HepG2 (cell line): ENCODE data around the gene CFAP100. TPM values are rescaled to one million over a fixed set of nuclear protein-coding genes. Genes with fewer than 3 reads are reported as not detected.

ENCODE experiments used
- ATAC-seq: fragments of 200-7000 bp; cut with Tn5 transposase; 3 replicates; pipeline ENCODE4 v1.9.1; 2020; ENCODE audit warnings: mild to moderate bottlenecking, moderate library complexity
- BruUV-seq: library from RNA; stranded (reverse); fragments of 400-500 nt; replicated peaks from 2 replicates; lab custom pipeline; 2021; lab: Mats Ljungman, UMichigan
- CTCF ChIA-PET: fragments of 300-600 bp; formaldehyde crosslinking; extraction: SDS; loops from one replicate; lab custom pipeline; 2021; ENCODE audit warnings: low total read pairs, inconsistent platforms, low intra/inter-chr PET ratio; lab: Yijun Ruan, JAX
- POLR2A ChIA-PET: fragments of 350-600 bp; sonication (Branson Sonifier 250); formaldehyde crosslinking; loops from one replicate; lab custom pipeline; 2020; ENCODE audit warnings: antibody characterized with exemption, inconsistent platforms; lab: Yijun Ruan, JAX
- DNase-seq: peaks from one replicate; pipeline ENCODE4 v3.0.0-alpha.2; 2015; ENCODE audit warnings: low spot score
- FAIRE-seq: peaks from 3 replicates; lab custom pipeline; 2011; peaks lifted over from hg19 to GRCh38; lab: Jason Lieb, UNC
- H2AFZ ChIP-seq: one replicate; pipeline ENCODE4 v1.6.1; 2011; ENCODE audit warnings: low read length, inconsistent platforms
- H3K27ac ChIP-seq: fragments of 300-600 bp; 3 replicates; pipeline ENCODE4 v1.8.0; 2011; ENCODE audit warnings: mixed run types, mild to moderate bottlenecking, mixed read lengths, low read length, inconsistent platforms; ENCODE audit not compliant: insufficient read depth; ENCODE audit errors: extremely low read length
- H3K27me3 ChIP-seq, 2 experiments: fragments of 200-600 bp in 1 of 2; 2 replicates in 1 of 2; 3 replicates in 1 of 2; pipeline versions ENCODE4 v1.6.0 to v1.8.0; 2011; ENCODE audit warnings: low read length in 2 of 2, mild to moderate bottlenecking in 2 of 2, moderate library complexity in 2 of 2, inconsistent platforms in 1 of 2; ENCODE audit not compliant: insufficient read depth in 2 of 2, control insufficient read depth in 1 of 2
- H3K36me3 ChIP-seq, 2 experiments: fragments of 200-600 bp in 1 of 2; replicated peaks in 1 of 2; 2 replicates in 1 of 2; 3 replicates in 1 of 2; pipeline versions ENCODE4 v1.5.1 to v1.8.0; 2011; ENCODE audit warnings: low read length in 2 of 2, inconsistent platforms in 1 of 2; ENCODE audit not compliant: insufficient read depth in 2 of 2, control insufficient read depth in 1 of 2
- H3K4me1 ChIP-seq: 2 replicates; pipeline ENCODE4 v1.5.1; 2012; ENCODE audit warnings: low read length, inconsistent platforms; ENCODE audit not compliant: insufficient read depth
- H3K4me2 ChIP-seq: 2 replicates; pipeline ENCODE4 v1.6.0; 2011; ENCODE audit warnings: low read depth, low read length, inconsistent platforms
- H3K4me3 ChIP-seq, 3 experiments: fragments of 200-600 bp in 1 of 3; sonication (generic), shearing (Covaris generic) in 1 of 3; replicated peaks in 1 of 3; 2 replicates each; pipeline ENCODE4 v1.5.1; 2011 to 2016; ENCODE audit warnings: low read length in 3 of 3, inconsistent platforms in 2 of 3, low read depth in 2 of 3, mild to moderate bottlenecking in 2 of 3, control low read depth in 1 of 3, mixed read lengths in 1 of 3; ENCODE audit not compliant: insufficient read depth in 1 of 3
- H3K79me2 ChIP-seq: one replicate; pipeline ENCODE4 v1.6.1; 2011; ENCODE audit warnings: low read length, inconsistent platforms; ENCODE audit not compliant: insufficient read depth
- H3K9ac ChIP-seq: 2 replicates; pipeline ENCODE4 v1.6.0; 2011; ENCODE audit warnings: mild to moderate bottlenecking, low read depth, low read length, inconsistent platforms; ENCODE audit not compliant: insufficient read depth
- H3K9me3 ChIP-seq: 2 replicates; pipeline ENCODE4 v1.5.1; 2012; ENCODE audit warnings: mild to moderate bottlenecking, low read length
- H4K20me1 ChIP-seq: 2 replicates; pipeline ENCODE4 v1.6.0; 2011; ENCODE audit warnings: inconsistent platforms, mild to moderate bottlenecking, low read length, moderate library complexity; ENCODE audit not compliant: insufficient read depth
- CEBPB ChIP-seq: IDR thresholded peaks from 2 replicates; pipeline ENCODE4 v1.6.1; 2011; ENCODE audit warnings: low read depth, low read length, improper control_type of control experiment, borderline replicate concordance
- MYNN ChIP-seq: sonication (generic); formaldehyde crosslinking; IDR thresholded peaks from 2 replicates; pipeline ENCODE4 v1.4.0; 2020; ENCODE audit warnings: mild to moderate bottlenecking, low read depth, missing genetic modification reagents
- NFE2L2 ChIP-seq: fragments of 150-350 bp; IDR thresholded peaks from 2 replicates; pipeline ENCODE4 v1.6.1; 2014; ENCODE audit warnings: low read length
- RBM22 ChIP-seq: fragments of 200-400 bp; formaldehyde crosslinking; optimal IDR thresholded peaks from 2 replicates; pipeline ENCODE3; 2017; ENCODE audit warnings: mild to moderate bottlenecking, low read length, moderate library complexity
- SPEN ChIP-seq: sonication (generic); formaldehyde crosslinking; IDR thresholded peaks from 2 replicates; pipeline ENCODE4 v1.5.1; 2020; ENCODE audit warnings: low read depth, mild to moderate bottlenecking, missing genetic modification reagents
- TMF1 ChIP-seq: sonication (generic); formaldehyde crosslinking; IDR thresholded peaks from 2 replicates; pipeline ENCODE4 v1.8.1; 2022; ENCODE audit warnings: low read depth, missing genetic modification reagents
- ZNF552 ChIP-seq: sonication (generic); formaldehyde crosslinking; IDR thresholded peaks from 2 replicates; pipeline ENCODE4 v1.9.0; 2022; ENCODE audit warnings: missing genetic modification reagents, mild to moderate bottlenecking, borderline replicate concordance
- ZNF850 ChIP-seq: sonication (generic); formaldehyde crosslinking; conservative IDR thresholded peaks from 2 replicates; pipeline ENCODE4 v1.9.0; 2021; ENCODE audit warnings: mild to moderate bottlenecking, missing genetic modification reagents
- WGBS: methylation state at CpG from one replicate; pipeline ENCODE4 v1.1.6; 2017; ENCODE audit warnings: low lambda C conversion rate; 5-methylcytosine and 5-hydroxymethylcytosine counted together
- in situ Hi-C: cut with HindIII; loops from 2 replicates; pipeline ENCODE4 v1.10.0; 2017; ENCODE audit warnings: low pct_unique_long_range_greater_than_20kb; ENCODE audit not compliant: extremely low pct_ligation_motif_present
- intact Hi-C: fragments of 100-400 bp; cut with micrococcal nuclease; formaldehyde crosslinking; loops from one replicate; pipeline ENCODE4 v1.10.0; 2022; ENCODE audit not compliant: unreplicated experiment
- polyA plus RNA-seq, 8 experiments: library from polyadenylated mRNA; depleted of rRNA in 3 of 8; stranded (reverse) in 7 of 8; unstranded in 1 of 8; fragments of >200 nt; fragmentation: Illumina TruSeq in 4 of 8; extraction: Trizol in 4 of 8; gene quantifications; 2 replicates each; pipeline versions ENCODE4 v1.2.1 to v1.2.3, GENCODE V29; 2011 to 2016; ENCODE audit warnings: low read depth in 4 of 8, missing spikeins in 1 of 8, mixed read lengths in 1 of 8; ENCODE audit not compliant: insufficient read depth in 1 of 8
- total RNA-seq, 5 experiments: library from RNA; depleted of rRNA; stranded (reverse); fragments of >200 nt; fragmentation: Illumina TruSeq; extraction: Trizol; gene quantifications; 2 replicates each; pipeline ENCODE4 v1.2.3, GENCODE V29; 2016; ENCODE audit warnings: low read depth in 1 of 5
- TF ChIP-seq, protein P1 (sequence below): sonication (generic); formaldehyde crosslinking; IDR thresholded peaks from 2 replicates; pipeline ENCODE4 v1.4.0; 2020; ENCODE audit warnings: mild to moderate bottlenecking, missing genetic modification reagents
- TF ChIP-seq, protein P2 (sequence below): sonication (generic); formaldehyde crosslinking; IDR thresholded peaks from 2 replicates; pipeline ENCODE4 v1.8.0; 2022; ENCODE audit warnings: missing genetic modification reagents, mild to moderate bottlenecking, inconsistent platforms, borderline replicate concordance
- TF ChIP-seq, protein P3 (sequence below): sonication (generic); formaldehyde crosslinking; IDR thresholded peaks from 2 replicates; pipeline ENCODE4 v1.4.0; 2020; ENCODE audit warnings: missing genetic modification reagents, mild to moderate bottlenecking, borderline replicate concordance
- TF ChIP-seq, protein P4 (sequence below): sonication (generic); formaldehyde crosslinking; IDR thresholded peaks from 2 replicates; pipeline ENCODE4 v1.4.0; 2020; ENCODE audit warnings: missing genetic modification reagents

The CFAP100 gene
- total and polyA plus RNA-seq, 2 of the 13 experiments (the other 11 are each of a cell fraction or from before 2014, with no cell fraction given) = 0.32 TPM; not detected in 1

GRCh38 chr3:126356373-126357264, 38.1 kb upstream of the CFAP100 start (continued):
- TF ChIP-seq, protein P1, sequence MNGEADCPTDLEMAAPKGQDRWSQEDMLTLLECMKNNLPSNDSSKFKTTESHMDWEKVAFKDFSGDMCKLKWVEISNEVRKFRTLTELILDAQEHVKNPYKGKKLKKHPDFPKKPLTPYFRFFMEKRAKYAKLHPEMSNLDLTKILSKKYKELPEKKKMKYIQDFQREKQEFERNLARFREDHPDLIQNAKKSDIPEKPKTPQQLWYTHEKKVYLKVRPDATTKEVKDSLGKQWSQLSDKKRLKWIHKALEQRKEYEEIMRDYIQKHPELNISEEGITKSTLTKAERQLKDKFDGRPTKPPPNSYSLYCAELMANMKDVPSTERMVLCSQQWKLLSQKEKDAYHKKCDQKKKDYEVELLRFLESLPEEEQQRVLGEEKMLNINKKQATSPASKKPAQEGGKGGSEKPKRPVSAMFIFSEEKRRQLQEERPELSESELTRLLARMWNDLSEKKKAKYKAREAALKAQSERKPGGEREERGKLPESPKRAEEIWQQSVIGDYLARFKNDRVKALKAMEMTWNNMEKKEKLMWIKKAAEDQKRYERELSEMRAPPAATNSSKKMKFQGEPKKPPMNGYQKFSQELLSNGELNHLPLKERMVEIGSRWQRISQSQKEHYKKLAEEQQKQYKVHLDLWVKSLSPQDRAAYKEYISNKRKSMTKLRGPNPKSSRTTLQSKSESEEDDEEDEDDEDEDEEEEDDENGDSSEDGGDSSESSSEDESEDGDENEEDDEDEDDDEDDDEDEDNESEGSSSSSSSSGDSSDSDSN = peak; percentile 42; the same call in 1 of the 2 replicates
- TF ChIP-seq ZNF850 (CRISPR knock-in tag) = 0 out of 2 replicates have a peak, but pooled peaks have one; percentile 34
- peak; percentile 99 for TF ChIP-seq MYNN (CRISPR knock-in tag)
- no peak for TF ChIP-seq NFE2L2
- TF ChIP-seq ZNF552 (CRISPR knock-in tag) = 0 out of 2 replicates have a peak, but pooled peaks have one; percentile 26

GRCh38 chr3:126357295-126358037, 37.2 kb upstream of the CFAP100 start, which contains the start of gene KLF15:
TSS of gene KLF15 (minus strand) at chr3:126357408. CDS start at chr3:126352922, 4,486 bp downstream.
- DNase-seq = peak; percentile 65
- 3% methylated on average over 13 of the region's 86 CpGs for WGBS
- Histone ChIP-seq H3K4me2 (peak within 1 kb of the TSS; percentile 97), H3K4me1 (peaks cover 43% of the 10 kb centered on the region), H3K9me3 (no peaks in the 10 kb centered on the region), H3K4me3 (peak within 1 kb of the TSS; percentile 61 to 80 (median 71)), H3K79me2 (no peaks in the 10 kb centered on the region), H3K9ac (peak within 1 kb of the TSS; percentile 80), H3K27ac (peak within 1 kb of the TSS; percentile 75), H3K27me3 (peaks cover 7 to 36% of the 10 kb centered on the region in 2 experiments; a peak in 4 of 5 replicates), H2AFZ (no peak within 1 kb of the TSS), H4K20me1 (no peaks in the 10 kb centered on the region), H3K36me3 (no peaks in the 10 kb centered on the region)
- ATAC-seq = peak; percentile 41
- POLR2A ChIA-PET = interaction anchor here (0.8 to 1.3 kb wide), 3 partner anchors 90 to 118 kb away, joined by 3 to 8 read pairs (median 4); no protein-coding TSS in a partner anchor
- FAIRE-seq = no peak
- in situ Hi-C loops (loop anchor here (5.0 to 25.0 kb wide), 2 partner anchors 90 to 220 kb away; no protein-coding TSS in a partner anchor), intact Hi-C loops (loop anchor here (2.0 kb wide), 2 partner anchors 77 to 91 kb away; no protein-coding TSS in a partner anchor)
- BruUV-seq = no TSS peak
- CTCF ChIA-PET = interaction anchor here (1.1 kb wide), 1 partner anchor 32 kb away, joined by 3 read pairs; no protein-coding TSS in a partner anchor
- TF ChIP-seq, protein P2, sequence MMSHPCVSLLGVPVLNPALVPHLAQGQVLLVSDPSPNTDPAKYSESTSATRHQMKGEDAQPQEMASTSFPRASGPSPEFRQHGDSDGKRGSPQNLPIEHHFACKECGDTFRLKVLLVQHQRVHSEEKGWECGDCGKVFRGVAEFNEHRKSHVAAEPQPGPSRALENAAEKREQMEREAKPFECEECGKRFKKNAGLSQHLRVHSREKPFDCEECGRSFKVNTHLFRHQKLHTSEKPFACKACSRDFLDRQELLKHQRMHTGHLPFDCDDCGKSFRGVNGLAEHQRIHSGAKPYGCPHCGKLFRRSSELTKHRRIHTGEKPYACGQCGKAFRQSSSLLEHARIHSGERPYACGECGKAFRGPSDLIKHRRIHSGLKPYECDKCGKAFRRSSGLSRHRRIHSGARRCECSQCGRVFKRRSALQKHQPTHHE = no peak
- TF ChIP-seq TMF1 (CRISPR knock-in tag) = no peak
- TF ChIP-seq, protein P3, sequence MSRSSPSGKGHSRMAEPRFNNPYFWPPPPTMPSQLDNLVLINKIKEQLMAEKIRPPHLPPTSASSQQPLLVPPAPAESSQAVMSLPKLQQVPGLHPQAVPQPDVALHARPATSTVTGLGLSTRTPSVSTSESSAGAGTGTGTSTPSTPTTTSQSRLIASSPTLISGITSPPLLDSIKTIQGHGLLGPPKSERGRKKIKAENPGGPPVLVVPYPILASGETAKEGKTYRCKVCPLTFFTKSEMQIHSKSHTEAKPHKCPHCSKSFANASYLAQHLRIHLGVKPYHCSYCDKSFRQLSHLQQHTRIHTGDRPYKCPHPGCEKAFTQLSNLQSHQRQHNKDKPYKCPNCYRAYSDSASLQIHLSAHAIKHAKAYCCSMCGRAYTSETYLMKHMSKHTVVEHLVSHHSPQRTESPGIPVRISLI (CRISPR knock-in tag) = no peak
- TF ChIP-seq SPEN = no peak
- no peak for TF ChIP-seq CEBPB
- no peak for TF ChIP-seq RBM22
- TF ChIP-seq, protein P4, sequence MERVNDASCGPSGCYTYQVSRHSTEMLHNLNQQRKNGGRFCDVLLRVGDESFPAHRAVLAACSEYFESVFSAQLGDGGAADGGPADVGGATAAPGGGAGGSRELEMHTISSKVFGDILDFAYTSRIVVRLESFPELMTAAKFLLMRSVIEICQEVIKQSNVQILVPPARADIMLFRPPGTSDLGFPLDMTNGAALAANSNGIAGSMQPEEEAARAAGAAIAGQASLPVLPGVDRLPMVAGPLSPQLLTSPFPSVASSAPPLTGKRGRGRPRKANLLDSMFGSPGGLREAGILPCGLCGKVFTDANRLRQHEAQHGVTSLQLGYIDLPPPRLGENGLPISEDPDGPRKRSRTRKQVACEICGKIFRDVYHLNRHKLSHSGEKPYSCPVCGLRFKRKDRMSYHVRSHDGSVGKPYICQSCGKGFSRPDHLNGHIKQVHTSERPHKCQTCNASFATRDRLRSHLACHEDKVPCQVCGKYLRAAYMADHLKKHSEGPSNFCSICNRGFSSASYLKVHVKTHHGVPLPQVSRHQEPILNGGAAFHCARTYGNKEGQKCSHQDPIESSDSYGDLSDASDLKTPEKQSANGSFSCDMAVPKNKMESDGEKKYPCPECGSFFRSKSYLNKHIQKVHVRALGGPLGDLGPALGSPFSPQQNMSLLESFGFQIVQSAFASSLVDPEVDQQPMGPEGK (CRISPR knock-in tag) = 0 out of 2 replicates have a peak, but pooled peaks have one; percentile 23
